HCT116 (cell line): ENCODE results near the gene KLK12. TPM values are rescaled to one million over a fixed set of nuclear protein-coding genes. Genes with fewer than 3 reads are reported as not detected.

ENCODE experiments used
- ATAC-seq: fragments of 200-7000 bp; cut with Tn5 transposase; 2 replicates; pipeline ENCODE4 v1.9.1; 2020; ENCODE audit warnings: mild to moderate bottlenecking, moderate library complexity
- BruUV-seq: library from RNA; stranded (reverse); fragments of 400-500 nt; replicated peaks from 2 replicates; lab custom pipeline; 2021; lab: Mats Ljungman, UMichigan
- CTCF ChIA-PET: fragments of 300-600 bp; sonication (Branson Sonifier 250); formaldehyde crosslinking; loops from one replicate; lab custom pipeline; 2021; ENCODE audit warnings: antibody characterized with exemption; lab: Charles Lee
- POLR2A ChIA-PET: fragments of 300-600, 350-600 bp; sonication (Branson Sonifier 250); formaldehyde crosslinking; loops from one replicate; lab custom pipeline; 2021; ENCODE audit warnings: antibody characterized with exemption; lab: Charles Lee
- RAD21 ChIA-PET, 2 experiments: fragments of 300-600 bp; sonication (Branson Sonifier 250); formaldehyde crosslinking; loops; one replicate each; lab custom pipeline; 2023; ENCODE audit warnings: low total read pairs in 2 of 2; ENCODE audit not compliant: uncharacterized antibody in 2 of 2, unreplicated experiment in 2 of 2, low non-redundant PET in 1 of 2; lab: Charles Lee
- DNase-seq: peaks from one replicate; pipeline ENCODE4 v3.0.0-alpha.2; 2010; ENCODE audit warnings: low read depth, low spot score
- H2AFZ ChIP-seq: fragments of 200-600 bp; shearing (Covaris generic), sonication (generic); 2 replicates; pipeline ENCODE4 v1.6.1; 2017; ENCODE audit warnings: low read depth, mixed run types, mixed read lengths, antibody characterized with exemption, low read length; ENCODE audit not compliant: poor library complexity, severe bottlenecking
- H3K27ac ChIP-seq: 2 replicates; pipeline ENCODE4 v1.5.1; 2012; ENCODE audit warnings: low read depth, low read length
- H3K27me3 ChIP-seq: fragments of 200-600 bp; sonication (generic); 2 replicates; pipeline ENCODE4 v1.6.1; 2016; ENCODE audit warnings: mixed run types, low read length, mixed read lengths; ENCODE audit not compliant: insufficient read depth
- H3K36me3 ChIP-seq, 2 experiments: fragments of 200-500 bp in 1 of 2; fragments of 200-600 bp in 1 of 2; sonication (Bioruptor generic) in 1 of 2; sonication (generic) in 1 of 2; 2 replicates each; pipeline versions ENCODE4 v1.5.1 to v1.6.1; 2014 to 2016; ENCODE audit warnings: low read length in 2 of 2, inconsistent platforms in 1 of 2, mixed read lengths in 1 of 2, mixed run types in 1 of 2; ENCODE audit not compliant: insufficient read depth in 2 of 2, control insufficient read depth in 1 of 2
- H3K4me1 ChIP-seq, 2 experiments: fragments of 200-600 bp in 1 of 2; sonication (generic) in 1 of 2; 2 replicates each; pipeline versions ENCODE4 v1.5.1 to v1.6.1; 2012 to 2017; ENCODE audit warnings: low read length in 2 of 2, inconsistent platforms in 1 of 2, mild to moderate bottlenecking in 1 of 2, mixed read lengths in 1 of 2, mixed run types in 1 of 2, moderate library complexity in 1 of 2; ENCODE audit not compliant: insufficient read depth in 2 of 2, control insufficient read depth in 1 of 2
- H3K4me2 ChIP-seq: fragments of 200-600 bp; sonication (generic); 2 replicates; pipeline ENCODE4 v1.6.1; 2017; ENCODE audit warnings: mixed run types, low read length, mixed read lengths
- H3K4me3 ChIP-seq, 2 experiments: fragments of 200-600 bp in 1 of 2; sonication (generic) in 1 of 2; replicated peaks in 1 of 2; 2 replicates each; pipeline ENCODE4 v1.5.1; 2011 to 2016; ENCODE audit warnings: low read length in 2 of 2, control low read depth in 1 of 2, low read depth in 1 of 2, mild to moderate bottlenecking in 1 of 2, mixed read lengths in 1 of 2, mixed run types in 1 of 2
- H3K79me2 ChIP-seq: fragments of 200-600 bp; sonication (generic); 2 replicates; pipeline ENCODE4 v1.6.1; 2017; ENCODE audit warnings: mild to moderate bottlenecking, mixed run types, low read length, moderate library complexity, mixed read lengths; ENCODE audit not compliant: insufficient read depth
- H3K9ac ChIP-seq: fragments of 200-600 bp; sonication (generic); 2 replicates; pipeline ENCODE4 v1.6.1; 2016; ENCODE audit warnings: low read length, mixed read lengths
- H3K9me2 ChIP-seq: fragments of 200-600 bp; sonication (generic), shearing (Covaris generic); 2 replicates; pipeline ENCODE4 v1.6.1; 2017; ENCODE audit warnings: mixed run types, mild to moderate bottlenecking, moderate library complexity; ENCODE audit not compliant: insufficient read depth
- H3K9me3 ChIP-seq, 2 experiments: fragments of 200-500 bp in 1 of 2; fragments of 200-600 bp in 1 of 2; sonication (Bioruptor generic) in 1 of 2; sonication (generic) in 1 of 2; 2 replicates each; pipeline ENCODE4 v1.6.1; 2014 to 2017; ENCODE audit warnings: low read length in 2 of 2, mixed read lengths in 2 of 2, inconsistent platforms in 1 of 2, low read depth in 1 of 2, mild to moderate bottlenecking in 1 of 2, mixed run types in 1 of 2, moderate library complexity in 1 of 2; ENCODE audit not compliant: control insufficient read depth in 1 of 2, insufficient read depth in 1 of 2
- H4K20me1 ChIP-seq: fragments of 200-600 bp; sonication (generic), shearing (Covaris generic); 2 replicates; pipeline ENCODE4 v1.6.1; 2017; ENCODE audit warnings: mixed run types, mild to moderate bottlenecking, moderate library complexity; ENCODE audit not compliant: insufficient read depth
- CBX3 ChIP-seq: IDR thresholded peaks from 2 replicates; pipeline ENCODE4 v1.6.1; 2012; ENCODE audit warnings: low read depth
- CTCF ChIP-seq, 3 experiments: fragments of 200-600 bp in 1 of 3; sonication (generic) in 1 of 3; IDR thresholded peaks in 2 of 3; conservative IDR thresholded peaks in 1 of 3; 2 replicates each; pipeline ENCODE4 v1.5.1; 2012 to 2017; ENCODE audit warnings: low read depth in 2 of 3, low read length in 2 of 3, antibody characterized with exemption in 1 of 3, borderline replicate concordance in 1 of 3, control low read depth in 1 of 3, mild to moderate bottlenecking in 1 of 3, mixed read lengths in 1 of 3, mixed run types in 1 of 3, moderate library complexity in 1 of 3; ENCODE audit not compliant: insufficient read depth in 1 of 3
- EZH2 ChIP-seq: fragments of 200-600 bp; sonication (generic); IDR thresholded peaks from 2 replicates; pipeline ENCODE4 v1.6.1; 2017; ENCODE audit warnings: antibody characterized with exemption, mixed run types
- FOSL1 ChIP-seq: IDR thresholded peaks from 2 replicates; pipeline ENCODE4 v1.6.1; 2012; ENCODE audit warnings: low read depth
- SP1 ChIP-seq: IDR thresholded peaks from 2 replicates; pipeline ENCODE4 v1.6.1; 2012; ENCODE audit warnings: low read depth
- SRF ChIP-seq: IDR thresholded peaks from 2 replicates; pipeline ENCODE4 v1.6.1; 2012; ENCODE audit warnings: low read depth
- TCF7L2 ChIP-seq: IDR thresholded peaks from 2 replicates; pipeline ENCODE4 v1.7.0; 2011; ENCODE audit warnings: borderline replicate concordance, inconsistent platforms; ENCODE audit not compliant: insufficient read depth, insufficient read length; ENCODE audit errors: extremely low read depth
- intact Hi-C: fragments of 100-400 bp; cut with micrococcal nuclease; formaldehyde crosslinking; loops from 2 replicates; pipeline ENCODE4 v1.10.0; 2022
- total RNA-seq: library from RNA; stranded (reverse); gene quantifications from one replicate; pipeline ENCODE4 v1.2.1, GENCODE V29; 2021; ENCODE audit not compliant: unreplicated experiment
- TF ChIP-seq, protein P1 (sequence below): IDR thresholded peaks from 2 replicates; pipeline ENCODE4 v1.6.1; 2012
- TF ChIP-seq, protein P2 (sequence below): IDR thresholded peaks from 2 replicates; pipeline ENCODE4 v1.6.1; 2011; ENCODE audit warnings: mild to moderate bottlenecking, low read length, moderate library complexity; ENCODE audit not compliant: insufficient replicate concordance; ENCODE audit errors: extremely low read depth

KLK12 gene
- total RNA-seq, 1 experiment from 2014 or later: not detected

DNA sequence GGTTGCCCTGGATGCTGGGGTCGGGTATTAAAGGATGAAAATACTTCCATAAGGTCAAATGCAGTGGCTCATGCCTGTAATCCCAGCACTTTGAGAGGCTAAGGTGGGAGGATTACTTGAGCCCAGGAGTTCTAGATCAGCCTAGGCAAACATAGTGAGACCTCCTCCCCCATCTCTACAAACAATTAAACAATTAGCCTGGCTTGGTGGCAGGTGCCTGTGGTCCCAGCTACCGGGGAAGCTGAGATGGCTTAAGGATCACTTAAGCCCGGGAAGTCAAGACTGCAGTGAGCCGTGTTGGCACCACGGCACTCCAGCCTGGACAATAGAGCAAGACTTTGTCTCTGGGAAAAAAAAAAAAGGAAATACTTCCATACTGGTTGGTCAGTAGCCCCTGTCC, 9.9 kb downstream of the KLK12 start (continued):
- TF ChIP-seq TCF7L2 (no peak), CBX3 (no peak), SP1 (no peak)

- ATAC-seq (no peak), DNase-seq (no peak)
- no peak overlapping the region for H3K9ac ChIP-seq
- no peaks in the 10 kb centered on the region for H3K9me2 ChIP-seq
- TF ChIP-seq EZH2: no peak
- no peak for TF ChIP-seq CBX3
- TF ChIP-seq, protein P1, sequence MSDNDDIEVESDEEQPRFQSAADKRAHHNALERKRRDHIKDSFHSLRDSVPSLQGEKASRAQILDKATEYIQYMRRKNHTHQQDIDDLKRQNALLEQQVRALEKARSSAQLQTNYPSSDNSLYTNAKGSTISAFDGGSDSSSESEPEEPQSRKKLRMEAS: no peak
- no peak for TF ChIP-seq CTCF (IDR thresholded peaks at IDR 0.05 in 2 of 3, conservative IDR thresholded peaks at IDR 0.05 in 1 of 3; ENCODE audit: borderline replicate concordance in 1 of 3, insufficient read depth in 1 of 3, low read depth in 2 of 3, low read length in 2 of 3)
- no peak for TF ChIP-seq FOSL1
- TF ChIP-seq, protein P2, sequence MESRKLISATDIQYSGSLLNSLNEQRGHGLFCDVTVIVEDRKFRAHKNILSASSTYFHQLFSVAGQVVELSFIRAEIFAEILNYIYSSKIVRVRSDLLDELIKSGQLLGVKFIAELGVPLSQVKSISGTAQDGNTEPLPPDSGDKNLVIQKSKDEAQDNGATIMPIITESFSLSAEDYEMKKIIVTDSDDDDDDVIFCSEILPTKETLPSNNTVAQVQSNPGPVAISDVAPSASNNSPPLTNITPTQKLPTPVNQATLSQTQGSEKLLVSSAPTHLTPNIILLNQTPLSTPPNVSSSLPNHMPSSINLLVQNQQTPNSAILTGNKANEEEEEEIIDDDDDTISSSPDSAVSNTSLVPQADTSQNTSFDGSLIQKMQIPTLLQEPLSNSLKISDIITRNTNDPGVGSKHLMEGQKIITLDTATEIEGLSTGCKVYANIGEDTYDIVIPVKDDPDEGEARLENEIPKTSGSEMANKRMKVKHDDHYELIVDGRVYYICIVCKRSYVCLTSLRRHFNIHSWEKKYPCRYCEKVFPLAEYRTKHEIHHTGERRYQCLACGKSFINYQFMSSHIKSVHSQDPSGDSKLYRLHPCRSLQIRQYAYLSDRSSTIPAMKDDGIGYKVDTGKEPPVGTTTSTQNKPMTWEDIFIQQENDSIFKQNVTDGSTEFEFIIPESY: no peak
- TF ChIP-seq SRF: no peak
- no peaks in the 10 kb centered on the region for H3K79me2 ChIP-seq
- H3K4me2 ChIP-seq: no peak overlapping the region
- no peak overlapping the region for H3K27ac ChIP-seq
- ChIA-PET CTCF (no interaction called here), RAD21 (no interaction called here), POLR2A (no interaction called here)
- no peak overlapping the region for H2AFZ ChIP-seq
- intact Hi-C loops: no loop called here
- no peak overlapping the region for H3K4me3 ChIP-seq
- no TSS peak for BruUV-seq
- no peaks in the 10 kb centered on the region for H3K9me3 ChIP-seq
- H3K4me1 ChIP-seq: peaks cover 13 to 37% of the 10 kb centered on the region in 2 experiments
- H3K36me3 ChIP-seq: no peaks in the 10 kb centered on the region
- no peaks in the 10 kb centered on the region for H4K20me1 ChIP-seq
- no peaks in the 10 kb centered on the region for H3K27me3 ChIP-seq
Observed at GRCh38 chr19:51023946-51024345, 10.9 kb downstream of the KLK12 start.
